ENCODE data around the gene PLCB2.

PLCB2 gene

DNA sequence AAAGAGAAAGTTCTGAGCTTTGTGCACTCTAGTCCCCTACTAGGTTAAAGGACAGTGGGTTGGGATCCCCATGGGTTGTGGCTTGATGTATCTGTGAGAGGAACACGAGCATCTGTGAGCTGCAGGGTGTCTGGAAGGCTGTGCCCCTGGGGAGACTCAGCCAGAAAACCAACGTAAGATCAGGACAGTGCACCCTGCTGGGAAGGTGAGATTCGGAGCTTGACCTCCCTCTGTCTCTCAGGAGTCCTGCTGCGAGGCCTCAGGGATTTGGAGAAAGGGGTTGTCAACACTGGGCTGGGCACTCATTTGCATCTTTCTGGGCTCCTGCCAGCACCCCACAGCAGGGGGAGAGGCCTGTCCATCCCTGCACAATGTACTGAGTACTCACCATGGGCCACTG is 40.1 kb downstream of the PLCB2 start:
- no peak for DNase-seq

DNA sequence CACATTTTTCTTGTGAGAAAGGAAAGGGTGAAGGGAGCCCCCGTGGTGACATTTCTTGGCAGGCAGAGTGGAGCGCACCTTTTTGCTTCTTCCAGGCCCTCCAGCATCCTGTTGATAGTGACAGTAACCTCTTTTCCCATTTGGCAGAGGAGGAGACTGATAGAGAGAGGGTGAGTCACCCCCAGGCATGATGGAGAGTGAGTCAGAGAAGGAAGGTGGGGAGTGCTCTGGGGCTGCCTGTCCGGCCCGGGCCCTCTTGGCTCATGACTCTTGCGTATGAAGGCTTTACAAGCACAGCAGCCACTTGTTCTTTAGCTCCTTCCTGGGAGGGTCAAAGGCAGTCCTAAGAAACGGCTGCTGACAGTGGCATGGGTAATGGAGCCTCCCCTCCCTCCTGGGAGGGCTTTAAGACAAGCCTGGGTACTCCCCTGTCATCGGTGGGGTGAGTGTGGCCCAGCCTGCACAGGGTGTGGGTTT is 40.9 kb downstream of the PLCB2 start:
- no peak for DNase-seq

DNA sequence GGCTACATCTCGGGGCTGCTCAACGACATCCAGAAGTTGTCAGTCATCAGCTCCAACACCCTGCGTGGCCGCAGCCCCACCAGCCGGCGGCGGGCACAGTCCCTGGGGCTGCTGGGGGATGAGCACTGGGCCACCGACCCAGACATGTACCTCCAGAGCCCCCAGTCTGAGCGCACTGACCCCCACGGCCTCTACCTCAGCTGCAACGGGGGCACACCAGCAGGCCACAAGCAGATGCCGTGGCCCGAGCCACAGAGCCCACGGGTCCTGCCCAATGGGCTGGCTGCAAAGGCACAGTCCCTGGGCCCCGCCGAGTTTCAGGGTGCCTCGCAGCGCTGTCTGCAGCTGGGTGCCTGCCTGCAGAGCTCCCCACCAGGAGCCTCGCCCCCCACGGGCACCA is 41.9 kb downstream of the PLCB2 start:
- no peak for DNase-seq

GRCh38 chr15:40265355-40265754 is 42.4 kb downstream of the PLCB2 start:
- no peak for DNase-seq

GRCh38 chr15:40264321-40265153 is 43.2 kb downstream of the PLCB2 start:
- no peak for DNase-seq

- DNase-seq = no peak
These were observed 44.5 kb downstream of the PLCB2 start for GRCh38 chr15:40263024-40263754.

- no peak for DNase-seq
These were observed 48.7 kb downstream of the PLCB2 start for GRCh38 chr15:40259021-40259420.

- DNase-seq = no peak
These were observed 49.2 kb downstream of the PLCB2 start for GRCh38 chr15:40258544-40258943.

DNA sequence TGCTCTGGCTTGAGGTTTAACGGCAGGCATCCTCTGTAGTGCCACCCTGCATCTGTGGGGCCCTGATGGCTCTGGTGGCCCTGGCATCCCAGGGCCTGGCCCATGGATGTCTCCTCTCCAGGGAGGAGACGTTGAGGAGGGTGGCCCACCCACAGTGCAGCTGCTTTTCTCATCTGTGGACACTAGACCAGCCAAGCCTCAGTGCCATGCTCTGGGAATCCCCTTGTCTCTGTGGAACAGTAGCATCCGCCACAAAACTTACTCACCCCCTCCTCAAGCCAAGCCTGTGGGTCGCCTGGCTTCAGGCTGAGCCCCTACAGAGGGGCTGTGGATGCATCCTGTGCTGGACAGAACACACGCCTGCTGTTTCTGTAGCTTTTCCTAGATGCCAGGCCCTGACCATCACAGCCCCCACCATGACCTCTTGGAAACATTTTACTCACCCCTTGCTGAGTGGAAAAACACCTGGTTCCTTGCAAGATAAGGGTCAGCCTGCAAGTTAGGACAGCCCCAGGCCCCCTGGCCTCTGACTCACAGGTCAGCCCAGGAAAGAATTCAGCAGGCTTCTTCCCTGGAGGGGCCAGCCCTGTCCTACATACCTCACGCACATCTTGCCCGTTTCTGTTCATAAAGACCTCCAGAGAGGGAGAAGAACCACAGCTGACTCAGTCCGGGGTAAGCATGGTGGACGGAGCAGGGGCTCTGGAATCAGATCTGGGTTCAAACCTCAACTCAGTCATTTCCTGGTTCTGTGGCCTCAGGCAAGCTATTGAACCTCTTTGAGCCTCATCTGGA is 49.9 kb downstream of the PLCB2 start:
- no peak for DNase-seq

- DNase-seq = no peak
These were observed 51.0 kb downstream of the PLCB2 start for GRCh38 chr15:40256638-40257235.

DNA sequence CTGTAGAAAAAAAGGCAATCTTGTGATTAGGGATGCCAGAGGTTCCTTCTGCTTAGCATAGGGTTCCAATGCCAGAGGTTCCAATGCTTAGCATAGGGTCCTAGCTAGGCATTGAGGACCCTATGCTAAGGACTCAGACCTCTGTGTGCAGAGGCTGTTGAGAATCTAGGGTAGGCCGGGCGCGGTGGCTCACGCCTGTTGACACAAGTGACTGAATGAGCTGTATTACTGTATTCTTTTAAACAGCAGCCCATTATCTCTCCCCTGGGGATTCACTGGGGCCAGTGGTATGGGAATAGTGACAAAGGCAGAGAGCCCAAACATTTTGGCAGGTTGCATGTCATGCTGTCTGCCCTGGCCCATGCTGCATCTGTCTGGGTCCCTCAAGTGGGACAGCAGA is 52.7 kb downstream of the PLCB2 start:
- no peak for DNase-seq

GRCh38 chr15:40254452-40254851 is 53.3 kb downstream of the PLCB2 start:
- no peak for DNase-seq

GRCh38 chr15:40253167-40253790 is 54.5 kb downstream of the PLCB2 start:
- DNase-seq = no peak

GRCh38 chr15:40252438-40253166 is 55.1 kb downstream of the PLCB2 start:
- DNase-seq = peak; percentile 41

DNA sequence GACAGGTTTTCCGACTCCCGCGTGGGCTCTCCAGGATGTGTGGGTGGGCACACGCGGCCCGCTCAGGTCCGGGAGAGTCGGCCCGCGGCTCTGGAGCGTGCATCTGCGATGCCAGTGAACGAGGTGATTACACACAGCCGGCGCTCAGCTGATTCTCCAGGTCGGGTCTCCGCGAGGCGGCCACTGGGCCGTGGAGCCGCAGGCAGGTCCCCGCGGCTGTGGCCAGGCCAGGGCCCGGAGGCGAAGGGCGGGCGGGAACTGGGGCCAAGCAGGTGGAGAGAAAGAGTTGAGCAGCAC is 55.6 kb downstream of the PLCB2 start:
- DNase-seq = no peak

DNA sequence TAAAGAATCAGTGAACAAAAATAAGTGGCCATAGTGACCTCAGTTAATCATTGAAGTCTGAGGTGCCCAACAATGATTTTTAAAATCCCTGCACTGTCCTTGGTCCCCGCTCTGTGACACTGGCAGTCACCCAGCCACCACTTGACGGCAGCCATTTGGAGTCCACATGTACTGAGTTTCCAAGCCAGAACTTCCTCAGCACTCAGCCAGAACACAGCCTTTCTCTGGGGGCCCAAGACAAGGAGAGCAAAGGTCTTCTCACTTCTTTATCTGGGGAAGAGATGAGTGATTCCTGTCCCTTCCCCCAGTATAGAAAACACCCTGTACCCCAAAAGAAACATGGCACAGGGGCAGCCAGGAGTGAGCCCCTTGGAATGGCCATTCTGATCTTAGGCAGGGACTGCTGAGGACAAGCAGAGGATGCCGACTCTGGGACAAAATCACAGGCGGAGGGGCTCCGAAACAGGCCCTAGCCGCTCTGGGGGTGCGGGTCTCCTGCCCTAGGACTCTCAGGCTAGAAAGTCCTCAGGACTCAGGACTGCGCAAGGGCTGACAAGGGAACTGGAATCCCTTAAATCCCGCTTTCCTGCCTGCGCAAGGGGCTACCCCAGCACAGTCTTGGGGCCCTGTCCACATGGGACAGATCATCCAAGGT is 56.1 kb downstream of the PLCB2 start:
- no peak for DNase-seq

DNA sequence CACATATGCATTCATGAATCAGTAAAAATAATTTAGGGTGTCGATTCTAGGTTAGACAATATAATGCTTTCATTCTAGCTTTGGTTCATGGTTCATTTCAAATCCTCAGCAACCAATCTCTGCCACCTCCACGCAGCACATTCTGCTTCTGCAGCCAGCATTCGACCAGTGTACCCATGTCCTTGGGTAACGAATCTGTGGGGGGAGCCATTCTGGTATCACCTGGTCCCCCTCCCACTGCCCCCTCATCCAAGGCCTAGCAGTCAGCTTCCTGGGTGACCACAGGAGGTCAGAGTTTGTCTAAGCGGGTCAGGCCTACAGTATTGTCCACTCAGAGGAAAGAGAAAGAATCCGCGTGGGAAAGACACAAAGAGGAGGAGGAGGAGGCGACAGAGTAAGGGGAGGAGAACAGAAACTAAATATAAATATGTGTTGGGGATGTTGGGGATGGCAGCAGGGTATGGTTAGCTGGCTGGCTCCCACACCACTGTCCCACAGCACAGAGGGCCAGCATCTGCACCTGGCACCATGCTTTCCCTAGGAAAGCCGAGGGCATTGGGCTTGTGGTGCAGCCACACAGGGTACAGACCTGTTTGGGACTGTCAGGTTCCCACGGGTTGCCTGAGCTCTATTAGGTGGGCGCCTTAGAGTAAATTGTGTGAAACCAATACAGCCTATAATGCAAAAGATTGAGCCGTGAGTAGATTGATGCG is 56.8 kb downstream of the PLCB2 start:
- no peak for DNase-seq

DNA sequence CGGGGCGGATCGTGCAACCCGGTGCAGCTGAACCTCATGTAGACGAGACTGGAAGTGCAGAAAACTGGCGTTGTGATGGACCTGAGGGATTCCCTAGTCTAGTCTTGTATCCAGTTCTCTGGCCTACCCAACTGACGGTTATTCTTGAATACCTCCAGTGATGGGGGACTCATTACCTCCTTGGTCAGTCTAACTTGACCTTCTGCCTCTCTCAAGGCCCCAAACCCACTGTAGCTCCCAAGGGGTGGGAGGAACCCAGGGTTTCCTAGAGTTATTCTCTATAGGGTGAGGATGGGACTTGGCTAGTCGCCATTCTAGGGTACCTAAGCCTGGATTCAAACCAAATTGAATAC is 57.5 kb downstream of the PLCB2 start:
- no peak for DNase-seq

GRCh38 chr15:40249477-40250303 is 58.0 kb downstream of the PLCB2 start:
- DNase-seq = no peak
